ENCODE measurements around the gene PXN.

PXN gene

DNA sequence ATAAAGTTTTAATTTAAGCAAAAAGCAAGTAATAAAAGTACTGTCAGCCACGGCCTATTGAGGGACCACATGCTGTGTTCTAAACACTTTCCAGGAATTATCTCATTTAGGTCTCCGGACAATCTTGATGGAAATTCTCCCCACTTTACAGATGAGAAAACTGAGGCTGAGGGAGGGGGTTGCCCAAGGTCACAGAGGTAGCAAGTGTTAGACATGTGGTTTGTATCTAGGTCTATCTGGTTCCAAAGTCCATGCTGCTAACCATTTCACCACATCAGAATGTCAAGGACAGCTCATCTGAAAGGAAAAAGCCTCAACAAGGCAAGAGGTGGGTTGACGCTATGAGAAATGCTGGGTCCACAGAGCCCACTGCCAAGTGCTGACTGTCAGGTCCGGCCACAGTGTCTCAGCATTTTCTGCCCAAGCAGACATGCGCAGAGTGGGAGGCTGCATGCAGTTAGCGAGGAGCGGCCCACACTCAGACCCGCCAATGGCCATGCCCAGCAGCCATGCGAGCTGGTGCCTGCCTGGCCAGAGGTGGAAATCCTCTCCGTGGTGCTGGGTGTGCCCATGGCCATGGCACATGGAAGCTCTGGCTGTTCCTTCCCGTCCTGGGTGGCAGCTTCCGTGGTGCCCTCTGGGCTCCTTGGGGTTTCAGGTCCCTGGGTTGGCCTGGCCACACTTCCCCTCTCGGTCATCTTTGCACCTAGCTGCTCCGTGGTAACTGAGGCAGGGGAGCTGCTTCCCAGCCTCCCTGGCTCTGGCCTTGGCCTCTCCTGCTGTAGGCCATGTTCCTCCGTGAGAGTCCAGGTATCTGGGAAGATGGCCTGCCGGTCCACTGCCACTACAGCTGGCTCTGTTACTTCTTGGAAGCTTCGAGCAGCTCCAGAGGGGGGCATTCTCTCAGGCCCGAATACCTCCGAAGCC lies 46.6 kb downstream of the PXN start:
- Histone ChIP-seq H3K27me3 (ENCODE audit: insufficient read depth, poor library complexity, severe bottlenecking) (peaks cover 43% of the 10 kb centered on the region), H3K4me3 (replicated peaks; ENCODE audit: insufficient read depth, low read length) (no peak overlapping the region), H3K27ac (replicated peaks) (no peak overlapping the region)
- DNase-seq (ENCODE audit: low read depth in 1 of 2, low spot score in 1 of 2) = no peak
- no peak for TF ChIP-seq SPI1 (IDR thresholded peaks at IDR 0.05; ENCODE audit: borderline replicate concordance, low read depth)
- no peak for TF ChIP-seq POLR2AphosphoS5 (IDR thresholded peaks at IDR 0.05; ENCODE audit: low read depth)
- TF ChIP-seq, protein P1, sequence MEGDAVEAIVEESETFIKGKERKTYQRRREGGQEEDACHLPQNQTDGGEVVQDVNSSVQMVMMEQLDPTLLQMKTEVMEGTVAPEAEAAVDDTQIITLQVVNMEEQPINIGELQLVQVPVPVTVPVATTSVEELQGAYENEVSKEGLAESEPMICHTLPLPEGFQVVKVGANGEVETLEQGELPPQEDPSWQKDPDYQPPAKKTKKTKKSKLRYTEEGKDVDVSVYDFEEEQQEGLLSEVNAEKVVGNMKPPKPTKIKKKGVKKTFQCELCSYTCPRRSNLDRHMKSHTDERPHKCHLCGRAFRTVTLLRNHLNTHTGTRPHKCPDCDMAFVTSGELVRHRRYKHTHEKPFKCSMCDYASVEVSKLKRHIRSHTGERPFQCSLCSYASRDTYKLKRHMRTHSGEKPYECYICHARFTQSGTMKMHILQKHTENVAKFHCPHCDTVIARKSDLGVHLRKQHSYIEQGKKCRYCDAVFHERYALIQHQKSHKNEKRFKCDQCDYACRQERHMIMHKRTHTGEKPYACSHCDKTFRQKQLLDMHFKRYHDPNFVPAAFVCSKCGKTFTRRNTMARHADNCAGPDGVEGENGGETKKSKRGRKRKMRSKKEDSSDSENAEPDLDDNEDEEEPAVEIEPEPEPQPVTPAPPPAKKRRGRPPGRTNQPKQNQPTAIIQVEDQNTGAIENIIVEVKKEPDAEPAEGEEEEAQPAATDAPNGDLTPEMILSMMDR (IDR thresholded peaks at IDR 0.05; ENCODE audit: insufficient read depth, low read length) = no peak
- no peak for TF ChIP-seq GABPA (IDR thresholded peaks at IDR 0.05; ENCODE audit: low read depth)
- TF ChIP-seq, protein P2, sequence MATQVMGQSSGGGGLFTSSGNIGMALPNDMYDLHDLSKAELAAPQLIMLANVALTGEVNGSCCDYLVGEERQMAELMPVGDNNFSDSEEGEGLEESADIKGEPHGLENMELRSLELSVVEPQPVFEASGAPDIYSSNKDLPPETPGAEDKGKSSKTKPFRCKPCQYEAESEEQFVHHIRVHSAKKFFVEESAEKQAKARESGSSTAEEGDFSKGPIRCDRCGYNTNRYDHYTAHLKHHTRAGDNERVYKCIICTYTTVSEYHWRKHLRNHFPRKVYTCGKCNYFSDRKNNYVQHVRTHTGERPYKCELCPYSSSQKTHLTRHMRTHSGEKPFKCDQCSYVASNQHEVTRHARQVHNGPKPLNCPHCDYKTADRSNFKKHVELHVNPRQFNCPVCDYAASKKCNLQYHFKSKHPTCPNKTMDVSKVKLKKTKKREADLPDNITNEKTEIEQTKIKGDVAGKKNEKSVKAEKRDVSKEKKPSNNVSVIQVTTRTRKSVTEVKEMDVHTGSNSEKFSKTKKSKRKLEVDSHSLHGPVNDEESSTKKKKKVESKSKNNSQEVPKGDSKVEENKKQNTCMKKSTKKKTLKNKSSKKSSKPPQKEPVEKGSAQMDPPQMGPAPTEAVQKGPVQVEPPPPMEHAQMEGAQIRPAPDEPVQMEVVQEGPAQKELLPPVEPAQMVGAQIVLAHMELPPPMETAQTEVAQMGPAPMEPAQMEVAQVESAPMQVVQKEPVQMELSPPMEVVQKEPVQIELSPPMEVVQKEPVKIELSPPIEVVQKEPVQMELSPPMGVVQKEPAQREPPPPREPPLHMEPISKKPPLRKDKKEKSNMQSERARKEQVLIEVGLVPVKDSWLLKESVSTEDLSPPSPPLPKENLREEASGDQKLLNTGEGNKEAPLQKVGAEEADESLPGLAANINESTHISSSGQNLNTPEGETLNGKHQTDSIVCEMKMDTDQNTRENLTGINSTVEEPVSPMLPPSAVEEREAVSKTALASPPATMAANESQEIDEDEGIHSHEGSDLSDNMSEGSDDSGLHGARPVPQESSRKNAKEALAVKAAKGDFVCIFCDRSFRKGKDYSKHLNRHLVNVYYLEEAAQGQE (IDR thresholded peaks at IDR 0.05; ENCODE audit: insufficient replicate concordance, low read depth) = no peak

DNA sequence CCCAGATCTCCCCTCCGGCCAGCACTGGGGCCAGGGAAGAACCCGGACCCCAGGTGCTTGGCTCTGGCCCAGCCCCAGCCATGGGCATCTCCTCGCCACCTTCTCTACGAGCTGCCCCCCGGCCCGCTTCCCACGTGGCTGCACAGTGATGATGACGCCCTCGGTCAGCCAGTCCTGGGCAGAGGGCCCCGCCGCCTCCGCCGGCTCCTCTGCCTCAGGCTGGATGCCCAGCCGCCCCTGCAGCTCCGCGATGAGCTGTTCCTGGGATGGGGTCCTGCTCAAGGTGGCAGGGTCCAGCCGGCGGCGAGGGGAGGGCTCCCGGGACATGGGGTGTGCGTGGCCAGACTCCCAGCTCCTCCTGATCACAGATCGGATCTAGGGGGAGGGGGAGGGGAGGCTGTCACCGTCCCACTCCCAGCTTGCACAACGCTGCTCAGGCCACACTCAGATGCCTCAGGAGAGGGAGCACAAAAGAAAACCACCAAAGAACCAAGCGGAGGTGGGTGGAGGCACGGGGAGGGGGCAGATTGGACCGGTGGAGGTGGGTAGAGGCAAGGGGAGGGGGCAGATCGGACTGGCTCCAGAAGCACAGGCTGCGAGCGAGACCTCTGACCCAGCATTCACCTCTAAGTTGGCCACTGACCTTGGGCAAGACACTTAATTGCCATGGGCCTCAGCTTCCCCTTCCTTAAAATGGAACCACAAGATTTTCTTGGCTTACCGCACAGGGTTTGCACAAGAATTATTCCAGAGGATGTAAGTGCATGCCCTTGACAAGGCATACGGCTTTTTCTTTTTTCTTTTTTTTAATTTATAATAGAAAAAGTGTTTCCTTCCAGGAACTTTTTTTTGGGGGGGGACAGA lies 48.6 kb downstream of the PXN start:
- H3K27me3 ChIP-seq (ENCODE audit: insufficient read depth, poor library complexity, severe bottlenecking) = peaks cover 31% of the 10 kb centered on the region
- H3K4me3 ChIP-seq (replicated peaks; ENCODE audit: insufficient read depth, low read length) = no peak overlapping the region
- DNase-seq (ENCODE audit: low read depth in 1 of 2, low spot score in 1 of 2) = peak in 1 of 2 experiments; percentile 87
- TF ChIP-seq, protein P2 (IDR thresholded peaks at IDR 0.05; ENCODE audit: insufficient replicate concordance, low read depth) = no peak
- TF ChIP-seq SPI1 (IDR thresholded peaks at IDR 0.05; ENCODE audit: borderline replicate concordance, low read depth) = peak; percentile 88
- peak; percentile 100 for TF ChIP-seq POLR2AphosphoS5 (IDR thresholded peaks at IDR 0.05; ENCODE audit: low read depth)
- H3K27ac ChIP-seq (replicated peaks) = no peak overlapping the region

DNA sequence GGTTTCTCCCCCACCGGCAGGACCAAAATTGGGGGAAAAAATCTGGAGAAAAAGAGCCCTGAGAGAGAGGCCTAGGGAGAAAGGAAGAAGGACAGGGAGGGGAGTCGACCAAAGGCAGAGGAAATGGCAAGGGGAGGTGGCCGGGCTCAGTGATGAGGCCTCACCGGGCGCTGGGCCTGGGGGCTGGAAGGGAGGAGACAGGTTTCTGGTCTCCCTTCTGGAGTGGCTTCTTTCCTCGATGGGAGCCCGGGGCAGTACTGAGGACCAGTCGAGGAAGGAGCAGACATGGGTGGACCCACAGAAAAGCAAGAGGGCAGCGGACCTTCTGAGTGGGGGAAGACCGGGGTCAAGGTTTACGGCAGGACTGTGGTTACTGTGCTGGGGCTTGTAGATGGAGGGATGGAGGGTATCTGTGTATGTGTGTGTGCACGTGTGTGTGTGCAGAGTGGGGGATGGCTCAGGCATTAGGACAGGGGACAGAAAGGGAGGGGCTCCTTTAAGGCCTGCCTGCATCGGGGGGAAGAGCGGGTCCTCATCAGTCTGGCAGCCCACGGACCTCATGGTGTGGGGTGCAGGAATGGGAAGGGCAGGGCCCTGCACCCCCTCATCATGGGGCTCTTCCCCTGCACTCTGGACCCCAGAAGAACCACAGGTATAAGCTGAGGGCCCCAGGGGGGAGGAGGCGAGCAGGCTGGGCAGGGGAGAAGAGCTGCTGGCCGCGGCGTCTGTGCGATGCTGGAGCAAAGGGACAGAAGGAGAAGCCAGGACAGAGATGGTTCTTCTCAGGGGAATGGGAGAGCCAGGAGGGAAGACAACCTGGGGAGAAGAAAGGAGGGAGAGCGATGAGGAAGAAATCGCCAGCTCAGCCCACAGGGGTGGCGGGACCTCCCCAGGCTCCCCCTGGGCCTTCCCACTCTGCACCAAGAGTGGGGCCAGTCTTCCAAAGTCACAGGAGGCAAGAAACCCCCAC lies 49.5 kb downstream of the PXN start:
- no peak overlapping the region for H3K27ac ChIP-seq (replicated peaks)
- no peak overlapping the region for H3K4me3 ChIP-seq (replicated peaks; ENCODE audit: insufficient read depth, low read length)
- TF ChIP-seq POLR2AphosphoS5 (IDR thresholded peaks at IDR 0.05; ENCODE audit: low read depth) = no peak
- DNase-seq (ENCODE audit: low read depth in 1 of 2, low spot score in 1 of 2) = no peak
- peaks cover 31% of the 10 kb centered on the region for H3K27me3 ChIP-seq (ENCODE audit: insufficient read depth, poor library complexity, severe bottlenecking)

DNA sequence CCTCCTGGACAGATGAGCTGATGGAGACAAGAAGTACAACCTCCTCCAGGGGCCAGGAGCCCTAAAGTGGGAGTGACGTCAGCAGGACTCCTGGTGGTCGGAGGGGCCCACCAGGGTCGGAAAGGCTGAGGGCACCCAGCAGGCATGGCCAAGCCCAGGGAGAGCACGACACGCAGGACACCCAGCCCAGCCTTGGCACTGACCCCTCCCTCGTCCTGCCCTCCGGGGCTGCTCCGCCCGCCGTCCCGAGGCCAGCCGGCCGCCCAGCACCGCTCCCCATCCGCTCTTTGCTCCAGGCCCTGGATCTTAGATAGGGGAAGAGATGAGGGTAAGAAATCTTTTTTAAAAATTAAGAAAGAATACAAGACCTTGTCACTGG lies 50.2 kb downstream of the PXN start:
- no peak for TF ChIP-seq POLR2AphosphoS5 (IDR thresholded peaks at IDR 0.05; ENCODE audit: low read depth)
- TF ChIP-seq, protein P2 (IDR thresholded peaks at IDR 0.05; ENCODE audit: insufficient replicate concordance, low read depth) = no peak
- TF ChIP-seq, protein P1 (IDR thresholded peaks at IDR 0.05; ENCODE audit: insufficient read depth, low read length) = no peak
- TF ChIP-seq SPI1 (IDR thresholded peaks at IDR 0.05; ENCODE audit: borderline replicate concordance, low read depth) = no peak
- no peak for TF ChIP-seq GABPA (IDR thresholded peaks at IDR 0.05; ENCODE audit: low read depth)
- no peak for DNase-seq (ENCODE audit: low read depth in 1 of 2, low spot score in 1 of 2)
- H3K27me3 ChIP-seq (ENCODE audit: insufficient read depth, poor library complexity, severe bottlenecking) = peaks cover 31% of the 10 kb centered on the region
- no peak overlapping the region for H3K4me3 ChIP-seq (replicated peaks; ENCODE audit: insufficient read depth, low read length)
- H3K27ac ChIP-seq (replicated peaks) = no peak overlapping the region
